HG03442 (cell line): ENCODE data around the gene PROZ.

Experiments
- ATAC-seq: cut with Tn5 transposase; IDR thresholded peaks from one replicate; pipeline ENCODE4 v1.9.1; 2021; ENCODE audit warnings: mild to moderate bottlenecking, moderate library complexity; ENCODE audit not compliant: unreplicated experiment

The PROZ gene

GRCh38 chr13:113119822-113120189 lies 38.6 kb upstream of the PROZ start:
- ATAC-seq: no peak

DNA sequence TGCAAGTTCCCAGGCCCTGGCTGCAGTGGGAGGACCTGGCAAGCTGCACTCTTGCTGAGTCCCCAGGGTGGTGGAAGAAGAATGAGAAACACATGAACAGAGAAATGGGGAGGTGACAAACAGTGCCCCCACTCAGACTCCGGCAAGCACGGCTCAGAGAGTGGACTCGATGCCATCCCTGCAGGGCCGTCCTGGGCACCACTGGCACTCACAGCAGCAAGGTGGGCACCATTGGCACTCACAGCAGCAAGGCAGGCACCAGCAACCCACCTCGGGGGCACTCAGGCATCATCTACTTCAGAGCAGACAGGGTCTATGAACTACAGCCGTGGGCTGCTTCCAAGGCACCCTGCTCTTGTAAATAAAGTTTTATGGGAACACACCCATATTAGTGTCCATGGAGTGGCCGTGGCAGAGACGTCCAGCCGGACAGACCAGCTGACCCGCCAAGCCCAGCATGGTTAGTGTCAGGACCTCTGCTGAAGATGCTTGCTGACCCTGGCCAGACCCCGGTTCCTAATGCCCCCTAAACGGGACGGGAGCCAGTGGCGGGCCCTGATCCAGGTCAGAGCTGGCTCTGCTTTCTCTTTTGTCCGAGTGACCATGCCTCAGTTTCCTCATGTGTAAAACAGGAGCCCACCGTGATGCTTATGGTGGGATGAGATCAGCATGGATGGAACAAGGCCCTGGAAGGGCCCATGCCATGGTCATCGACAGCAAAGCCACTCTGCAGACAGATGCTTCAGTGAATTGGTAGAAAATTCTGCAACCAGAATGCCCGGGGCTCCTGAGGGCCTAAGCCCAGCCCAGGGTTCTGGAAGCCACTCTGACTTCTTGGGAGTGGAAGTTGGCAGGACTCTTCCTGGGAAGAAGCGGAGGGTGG lies 37.9 kb upstream of the PROZ start:
- no peak for ATAC-seq

- no peak for ATAC-seq
These were observed 37.1 kb upstream of the PROZ start for GRCh38 chr13:113121183-113121927.

GRCh38 chr13:113121928-113122471 lies 36.4 kb upstream of the PROZ start:
- no peak for ATAC-seq

- ATAC-seq: no peak
These were observed 35.8 kb upstream of the PROZ start, which contains the start of gene F10 for GRCh38 chr13:113122550-113123225. TSS of gene F10 (plus strand) at chr13:113122799. CDS start at chr13:113122856, 57 bp downstream.

DNA sequence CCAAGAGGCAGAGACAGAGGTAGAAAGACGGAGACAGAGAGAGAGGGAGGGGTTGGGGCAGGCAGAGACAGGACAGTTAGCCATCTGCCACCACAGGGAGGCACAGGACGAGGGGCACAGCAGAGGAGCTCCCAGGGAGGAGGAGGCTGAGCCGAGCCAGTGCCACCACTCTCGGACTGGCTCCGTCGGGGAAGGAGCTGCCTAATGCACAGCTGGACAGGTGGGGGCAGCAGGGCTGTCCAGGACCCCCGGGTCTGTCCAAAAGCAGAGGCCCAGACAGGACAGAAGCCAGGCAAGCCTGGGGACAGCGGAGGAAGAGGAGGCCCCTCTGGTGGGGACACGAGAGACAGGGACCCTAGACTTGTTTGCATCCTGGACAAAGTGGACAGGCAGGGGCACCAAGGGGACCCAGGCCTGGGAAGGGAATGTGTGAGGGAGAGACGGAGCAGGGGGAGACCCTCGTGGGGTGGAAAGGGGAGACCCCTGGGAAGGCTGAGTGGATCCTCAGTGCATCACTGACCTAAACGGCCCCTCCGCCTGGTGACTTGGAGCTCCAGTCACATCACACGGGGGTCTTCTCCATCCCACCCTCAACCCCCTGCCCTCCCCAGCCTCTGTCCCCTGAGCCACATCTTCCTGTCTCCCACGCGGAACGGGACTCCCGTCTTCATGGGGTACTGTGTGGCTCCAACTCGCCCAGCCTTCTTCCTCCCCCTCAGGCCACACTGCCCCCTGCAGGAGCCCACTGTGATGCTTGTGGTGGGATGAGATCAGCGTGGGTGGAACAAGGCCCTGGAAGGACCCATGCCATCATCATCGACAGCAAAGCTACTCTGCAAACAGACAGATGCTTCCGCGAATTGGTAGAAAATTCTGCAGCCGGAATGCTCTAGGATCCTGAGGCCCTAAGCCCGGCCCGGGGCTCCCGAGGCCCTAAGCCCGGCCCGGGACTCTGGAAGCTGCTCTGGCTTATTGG lies 34.9 kb upstream of the PROZ start:
- ATAC-seq: no peak

DNA sequence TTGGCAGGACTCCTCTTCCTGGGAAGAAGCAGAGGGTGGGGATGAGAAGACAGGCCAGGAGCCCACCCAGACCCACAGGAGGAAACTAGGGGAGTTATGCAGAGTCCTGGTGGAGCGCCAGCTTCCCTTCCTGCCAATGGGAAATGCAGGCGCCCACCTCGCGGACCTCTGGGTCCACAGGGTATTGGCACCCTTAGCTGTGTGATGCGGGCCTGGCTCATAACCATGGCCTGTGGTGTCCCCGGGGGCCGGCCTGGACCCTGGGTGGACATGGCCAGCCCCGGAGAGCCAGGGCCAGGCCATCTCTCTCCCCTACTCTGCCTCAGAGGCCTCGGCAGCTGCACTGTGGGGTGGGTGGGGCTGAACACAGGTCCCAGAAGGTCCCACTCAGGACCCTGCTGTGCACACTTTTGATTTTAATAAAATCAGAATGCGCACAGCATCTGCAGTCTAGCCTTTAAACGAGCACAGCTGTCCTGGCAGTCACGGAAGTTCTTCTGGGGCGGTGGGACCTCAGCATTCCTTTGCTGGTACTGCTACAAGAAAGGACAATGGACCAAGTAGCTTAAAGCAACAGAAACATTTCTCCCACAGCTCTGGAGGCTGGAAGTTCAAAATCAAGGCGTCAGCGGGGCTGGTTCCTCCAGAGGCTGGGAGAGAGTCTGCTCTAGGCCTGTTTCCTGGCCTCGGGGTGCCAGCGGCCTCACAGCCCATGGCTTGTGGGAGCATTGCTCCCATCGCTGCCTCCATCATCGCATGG lies 34.1 kb upstream of the PROZ start:
- no peak for ATAC-seq

DNA sequence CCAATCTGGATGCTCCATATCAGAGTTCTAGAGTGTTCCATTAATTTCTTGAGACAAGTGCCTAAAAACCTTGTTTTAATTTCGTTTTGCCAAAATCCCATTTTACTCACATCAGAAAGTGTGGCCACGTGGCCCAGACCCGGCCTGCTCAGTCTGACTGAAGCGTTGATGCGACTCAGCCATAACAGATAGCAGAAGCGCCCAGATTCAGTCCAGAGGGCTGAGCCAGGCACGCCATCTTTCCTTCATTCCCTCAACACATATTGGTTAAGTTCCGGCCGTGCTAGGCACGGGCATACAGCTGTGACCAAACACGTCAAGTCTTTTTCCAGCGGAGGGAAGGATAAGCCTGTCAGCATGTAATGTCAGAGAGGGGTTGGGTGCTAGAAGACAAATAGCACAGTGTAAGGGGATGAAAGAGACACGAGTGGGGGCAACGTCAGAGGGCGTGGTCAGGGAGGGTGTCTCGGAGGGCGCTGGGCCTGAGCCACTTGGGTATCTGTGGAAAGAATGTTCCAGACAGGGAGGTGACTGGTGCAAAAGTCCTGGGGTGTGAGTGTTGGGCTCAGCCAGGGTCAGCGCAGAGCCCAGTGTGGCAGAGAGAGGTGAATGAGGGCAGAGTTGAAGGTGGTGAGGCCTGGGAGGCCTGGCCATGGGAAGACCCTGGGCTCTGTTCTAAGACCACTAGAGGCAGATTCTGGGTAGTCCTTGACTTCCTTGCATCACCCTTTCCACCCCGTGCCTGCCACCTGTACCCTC lies 32.8 kb upstream of the PROZ start:
- ATAC-seq: no peak

GRCh38 chr13:113126265-113127150 lies 31.9 kb upstream of the PROZ start:
- no peak for ATAC-seq

DNA sequence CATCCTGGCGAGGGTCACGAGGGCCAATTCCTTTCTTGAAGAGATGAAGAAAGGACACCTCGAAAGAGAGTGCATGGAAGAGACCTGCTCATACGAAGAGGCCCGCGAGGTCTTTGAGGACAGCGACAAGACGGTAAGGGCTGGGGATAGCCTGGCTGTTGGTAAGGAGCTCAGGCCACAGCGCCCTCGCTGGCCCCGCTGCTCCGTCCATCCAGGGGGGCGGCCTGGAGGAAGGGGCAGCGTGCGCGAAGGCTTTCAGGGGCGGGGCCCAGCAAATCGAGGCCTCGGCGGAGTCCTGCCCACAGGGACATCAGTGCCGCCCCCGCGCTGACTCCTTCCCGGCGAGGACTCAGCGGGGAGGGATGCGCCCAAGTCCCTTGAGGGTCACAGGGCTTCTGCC lies 29.0 kb upstream of the PROZ start:
- no peak for ATAC-seq

DNA sequence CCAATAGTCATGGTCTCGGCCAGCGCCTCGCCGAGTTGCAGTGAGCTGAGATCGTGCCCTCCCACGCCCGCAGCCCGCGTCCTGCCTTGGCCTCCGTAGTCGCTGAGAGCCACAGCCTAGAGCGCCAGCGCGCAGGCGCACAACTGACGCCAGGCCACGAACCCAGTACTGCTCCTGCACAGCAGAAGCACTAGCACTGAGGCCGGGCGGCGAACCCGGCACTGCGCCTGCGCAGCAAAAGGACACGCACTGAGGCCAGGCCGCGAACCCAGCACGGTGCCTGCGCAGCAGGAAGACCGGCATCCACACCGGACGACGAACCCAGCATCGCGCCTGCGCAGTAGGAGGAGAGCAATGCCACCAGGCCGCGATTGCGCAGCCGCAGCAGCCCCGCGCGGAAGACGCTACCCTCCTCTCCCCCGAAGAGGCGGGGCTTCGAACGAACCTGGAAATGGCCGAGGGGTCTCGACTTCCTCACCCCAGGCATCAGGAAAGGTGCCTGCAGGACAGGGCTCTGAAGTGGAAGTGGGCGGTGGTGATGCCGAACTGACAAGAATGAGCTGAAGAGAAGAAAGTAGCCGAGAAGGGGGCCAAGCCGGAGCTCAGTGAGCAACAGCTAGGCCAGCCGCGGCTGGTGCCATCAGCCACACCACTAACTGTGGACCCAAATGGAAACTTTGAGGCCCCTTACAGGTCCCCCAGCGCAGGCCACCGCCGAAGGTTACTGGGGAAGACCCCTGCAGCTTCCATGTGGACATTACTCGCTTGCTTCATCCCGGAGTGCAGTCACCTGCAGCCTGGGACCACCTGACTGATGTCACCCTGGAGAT lies 28.3 kb upstream of the PROZ start:
- no peak for ATAC-seq

DNA sequence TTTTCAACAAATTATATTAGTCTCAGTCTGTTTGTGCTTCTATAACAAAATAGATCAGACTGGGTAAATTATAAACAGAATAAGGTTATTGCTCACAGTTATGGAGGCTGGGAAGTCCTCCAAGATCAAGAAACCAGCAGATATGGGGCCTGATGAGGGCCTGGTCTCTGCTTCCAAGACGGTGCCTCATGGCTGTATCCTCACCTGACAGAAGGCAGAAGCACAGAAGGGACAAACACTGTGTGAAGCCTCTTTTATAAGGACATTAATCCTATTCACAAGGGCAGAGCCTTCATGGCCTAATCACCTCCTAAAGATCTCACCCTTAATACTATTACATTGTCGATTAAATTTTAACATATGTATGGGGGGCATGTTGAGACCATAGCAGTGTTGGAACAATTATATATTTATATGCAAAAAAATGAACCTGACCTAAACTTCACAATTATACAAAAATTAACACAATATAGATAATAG lies 23.1 kb upstream of the PROZ start:
- no peak for ATAC-seq

GRCh38 chr13:113137691-113138298 lies 20.7 kb upstream of the PROZ start:
- ATAC-seq: no peak

- ATAC-seq: no peak
These were observed 19.5 kb upstream of the PROZ start for GRCh38 chr13:113138792-113139551.

DNA sequence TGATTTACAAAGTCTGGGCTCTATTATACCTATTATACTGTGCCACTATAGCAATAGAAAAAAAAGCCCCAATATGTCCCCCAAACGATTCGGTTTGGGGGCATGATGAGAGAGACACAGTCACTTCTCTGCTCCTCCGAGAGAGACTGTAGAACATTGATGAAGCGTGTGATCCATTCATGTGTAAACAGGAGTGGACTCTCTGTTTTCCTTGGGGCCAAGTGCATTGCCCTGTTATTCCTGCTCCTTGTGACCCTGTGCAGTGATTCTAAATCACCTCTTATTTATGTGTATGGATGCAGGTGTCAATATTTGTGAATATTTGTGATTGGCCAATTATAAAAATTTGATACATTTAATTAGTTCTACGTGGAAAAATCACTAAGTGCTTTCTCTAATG lies 18.9 kb upstream of the PROZ start:
- no peak for ATAC-seq
